ENCODE measurements around the gene LYPD3.
A peak's percentile ranks its signal among the peaks of the same experiment; 100 is the strongest.
"Not testable (repeated sequence)": the region's sequence is repeated elsewhere in the genome, so short reads cannot be mapped to it uniquely, and the experiment has no call there.

Gene LYPD3

GRCh38 chr19:43462785-43463380 lies 2.5 kb downstream of the LYPD3 start:
- DNase-seq (ENCODE audit: low read depth, low spot score), result peak; percentile 17

- DNase-seq (ENCODE audit: low read depth, low spot score), result no peak
Measured at GRCh38 chr19:43462383-43462782, 3.0 kb downstream of the LYPD3 start.

- no peak for DNase-seq (ENCODE audit: low read depth, low spot score)
Measured at GRCh38 chr19:43461303-43461702, 4.1 kb downstream of the LYPD3 start.

GRCh38 chr19:43460362-43461016 lies 4.9 kb downstream of the LYPD3 start:
- no peak for DNase-seq (ENCODE audit: low read depth, low spot score)

DNA sequence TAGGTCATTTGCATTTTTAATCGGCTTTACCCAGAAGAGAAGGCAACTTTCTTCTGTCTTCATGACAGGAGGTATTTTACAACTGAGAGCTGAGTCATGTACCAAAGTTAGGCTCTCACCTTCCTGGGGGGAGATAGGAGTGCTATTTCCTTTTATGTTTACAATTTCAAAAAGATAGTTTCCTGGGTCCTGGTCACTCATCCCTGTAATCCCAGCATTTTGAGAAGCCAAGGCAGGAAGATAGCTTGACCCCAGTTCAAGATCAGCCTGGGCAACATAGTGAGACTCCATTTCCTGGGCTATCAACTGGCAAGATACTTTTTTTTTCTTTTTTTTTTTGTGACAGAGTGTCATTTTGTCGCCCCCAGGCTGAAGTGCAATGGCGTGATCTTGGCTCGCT lies 7.6 kb downstream of the LYPD3 start:
- DNase-seq (ENCODE audit: low read depth, low spot score), result no peak

DNA sequence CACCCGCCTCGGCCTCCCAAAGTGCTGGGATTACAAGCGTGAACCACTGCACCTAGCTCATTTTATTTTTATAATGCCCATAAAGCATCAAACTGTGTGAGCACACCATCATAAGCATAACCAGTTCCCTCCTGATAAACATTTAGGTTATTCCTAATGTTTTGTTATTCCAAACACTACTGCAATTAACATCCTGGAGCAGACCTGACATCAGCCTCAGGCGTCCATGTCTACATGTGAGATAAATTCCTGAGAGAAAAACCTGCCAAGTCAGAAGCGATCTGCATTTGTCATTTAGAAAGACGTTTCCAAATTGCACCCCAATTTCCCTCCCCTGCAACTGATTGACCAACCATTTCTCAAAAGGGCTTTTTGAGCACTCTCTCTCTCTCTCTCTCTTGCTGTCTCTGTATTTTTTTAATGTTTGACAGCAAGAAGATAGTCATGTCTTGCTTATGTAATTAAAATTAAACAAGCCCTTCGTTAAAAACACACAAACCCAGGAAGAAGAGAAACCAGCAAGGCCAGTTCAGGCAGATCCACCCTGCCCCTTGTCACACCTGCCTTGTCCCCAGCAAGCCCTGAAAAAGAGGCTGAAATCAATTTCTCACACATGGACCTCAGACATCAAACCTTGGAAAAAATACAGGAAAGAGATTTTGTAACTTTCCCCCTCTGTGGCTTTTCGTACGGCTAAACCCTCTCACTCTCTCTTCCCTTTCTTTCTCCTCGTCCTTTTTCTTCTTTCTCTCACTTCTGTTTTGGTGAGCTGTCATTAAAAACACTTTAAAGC lies 9.9 kb downstream of the LYPD3 start:
- no peak for DNase-seq (ENCODE audit: low read depth, low spot score)

- DNase-seq (ENCODE audit: low read depth, low spot score), result no peak
Measured at GRCh38 chr19:43454031-43454430, 11.4 kb downstream of the LYPD3 start.

DNA sequence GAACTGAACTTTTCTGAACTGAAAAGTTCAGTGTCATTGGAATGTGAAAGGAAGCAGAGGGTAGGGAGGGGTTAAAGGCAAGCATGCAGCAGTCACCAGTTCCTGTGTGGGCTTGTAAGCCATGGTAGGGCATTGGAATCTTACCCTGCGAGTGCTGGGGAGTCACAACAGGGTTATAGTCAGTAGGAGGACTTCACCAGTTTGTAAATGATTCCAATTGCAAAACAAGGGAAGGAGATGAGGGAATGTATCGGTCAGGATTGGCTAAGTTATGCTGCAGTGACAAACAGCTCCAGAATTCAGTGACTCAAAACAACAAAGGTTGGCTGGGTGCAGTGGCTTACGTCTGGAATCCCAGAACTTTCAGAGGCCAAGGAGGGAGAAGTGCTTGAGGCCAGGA lies 12.8 kb downstream of the LYPD3 start:
- no peak for DNase-seq (ENCODE audit: low read depth, low spot score)

DNA sequence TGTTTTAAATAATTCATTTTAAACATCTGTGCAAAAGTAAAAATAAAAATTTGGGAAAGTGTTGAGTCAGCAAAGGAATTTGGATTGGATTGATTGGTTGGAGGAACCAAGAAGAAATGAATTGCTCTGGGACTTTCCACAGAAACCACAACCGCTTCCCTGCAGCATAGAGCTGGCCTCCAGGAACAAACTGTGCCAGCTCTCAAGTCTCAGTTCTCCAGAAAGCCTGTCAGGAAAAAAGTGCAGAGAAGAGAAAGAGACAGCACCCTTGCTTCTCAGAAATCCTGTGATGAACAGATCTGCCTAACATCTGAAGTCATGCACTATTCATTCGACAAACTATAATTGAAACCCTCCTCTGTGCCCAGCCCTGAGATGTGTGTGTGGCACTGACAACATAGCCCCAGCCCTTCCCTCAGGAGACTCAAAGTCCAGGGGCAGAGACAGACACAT lies 14.8 kb downstream of the LYPD3 start:
- no peak for DNase-seq (ENCODE audit: low read depth, low spot score)

- no peak for DNase-seq (ENCODE audit: low read depth, low spot score)
Measured at GRCh38 chr19:43447655-43448054, 17.8 kb downstream of the LYPD3 start.

DNA sequence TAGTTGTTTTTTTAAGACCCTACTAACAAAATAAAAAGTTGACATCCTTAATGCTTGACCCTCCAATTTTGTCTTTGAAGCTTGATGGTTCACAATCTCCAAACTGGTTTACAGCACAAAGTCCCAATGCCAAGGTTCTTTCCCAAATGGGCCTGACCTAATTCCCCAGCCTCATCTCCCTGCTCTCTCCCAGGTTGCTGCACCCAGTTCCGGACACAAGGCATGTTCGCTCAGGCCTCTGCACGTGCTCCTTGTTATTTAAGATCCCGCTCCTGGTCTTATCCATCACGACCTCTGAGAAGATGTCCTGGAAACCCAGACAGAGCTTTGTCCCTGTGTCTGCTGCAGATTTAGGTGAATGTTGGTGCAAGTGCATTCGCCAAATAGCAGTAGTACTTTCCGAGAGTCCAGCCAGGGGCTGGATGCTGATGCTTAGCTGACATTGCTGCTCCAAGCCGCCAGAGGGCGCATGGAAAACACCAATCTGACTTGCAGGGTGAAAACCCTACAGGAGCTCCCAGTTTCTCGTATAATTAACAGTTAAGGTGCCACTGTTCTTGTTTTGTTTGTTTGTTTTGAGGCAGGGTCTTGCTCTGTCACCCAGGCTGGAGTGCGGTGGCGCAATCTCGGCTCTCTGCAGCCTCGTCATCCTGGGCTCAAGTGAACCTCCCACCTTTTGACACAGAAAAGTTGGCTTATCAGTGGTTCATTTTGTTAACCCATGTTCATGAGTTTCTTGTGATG lies 18.5 kb downstream of the LYPD3 start:
- peak; percentile 23 for DNase-seq (ENCODE audit: low read depth, low spot score)

- DNase-seq (ENCODE audit: low read depth, low spot score), result no peak
Measured at GRCh38 chr19:43445426-43445825, 20.0 kb downstream of the LYPD3 start.

DNA sequence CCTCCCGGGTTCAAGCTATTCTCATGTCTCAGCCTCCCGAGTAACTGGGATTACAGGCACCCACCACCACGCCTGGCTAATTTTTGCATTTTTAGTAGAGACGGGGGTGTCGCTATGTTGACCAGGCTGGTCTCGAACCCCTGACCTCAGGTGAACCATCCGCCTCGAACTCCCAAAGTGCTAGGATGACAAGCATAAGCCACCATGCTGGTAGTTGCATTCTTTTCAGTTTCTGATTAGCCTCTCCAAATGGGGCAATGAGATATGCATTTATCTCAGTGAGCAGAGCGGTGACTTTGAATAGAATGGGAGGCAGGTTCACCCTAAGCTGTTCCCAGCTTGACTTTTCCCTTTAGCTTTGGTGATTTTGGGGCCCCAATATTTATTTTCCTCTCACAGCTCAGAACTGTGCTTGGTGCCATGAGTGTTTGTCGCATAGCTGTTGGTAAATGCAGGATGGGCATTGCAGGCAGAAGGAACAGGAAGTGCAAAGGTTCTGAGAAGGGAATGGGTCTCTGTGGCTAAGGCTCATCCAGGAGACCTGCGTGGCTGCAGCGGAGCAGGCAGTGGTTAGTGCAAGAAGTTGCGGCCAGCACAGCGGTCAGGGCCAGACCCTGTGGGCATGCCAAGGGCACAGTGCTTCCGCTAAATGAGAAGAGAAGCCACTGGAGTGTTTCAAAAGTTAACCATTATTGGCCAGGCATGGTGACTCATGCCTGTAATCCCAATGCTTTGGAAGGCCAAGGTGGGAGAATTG lies 20.7 kb downstream of the LYPD3 start:
- no peak for DNase-seq (ENCODE audit: low read depth, low spot score)

DNA sequence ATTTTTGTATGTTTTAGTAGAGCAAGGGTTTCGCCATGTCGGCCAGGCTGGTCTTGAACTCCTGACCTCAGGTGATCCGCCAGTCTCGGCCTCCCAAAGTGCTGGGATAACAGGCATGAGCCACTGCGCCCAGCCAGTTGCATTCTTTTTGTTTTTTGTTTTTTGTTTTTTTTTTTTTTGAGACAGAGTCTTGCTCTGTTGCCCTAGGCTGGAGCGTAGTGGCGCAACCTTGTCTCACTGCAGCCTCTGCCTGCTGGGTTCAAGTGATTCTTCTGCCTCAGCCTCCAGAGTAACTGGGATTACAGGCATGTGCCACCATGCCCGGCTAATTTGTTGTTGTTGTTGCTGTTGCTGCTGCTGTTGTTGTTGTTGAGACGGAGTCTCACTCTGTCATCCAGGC lies 21.3 kb downstream of the LYPD3 start:
- not testable (repeated sequence) for DNase-seq (ENCODE audit: low read depth, low spot score)

GRCh38 chr19:43441716-43442115 lies 23.7 kb downstream of the LYPD3 start:
- no peak for DNase-seq (ENCODE audit: low read depth, low spot score)

GRCh38 chr19:43439709-43440063 lies 25.7 kb downstream of the LYPD3 start:
- DNase-seq (ENCODE audit: low read depth, low spot score), result no peak

GRCh38 chr19:43439032-43439708 lies 26.2 kb downstream of the LYPD3 start:
- no peak for DNase-seq (ENCODE audit: low read depth, low spot score)

- no peak for DNase-seq (ENCODE audit: low read depth, low spot score)
Measured at GRCh38 chr19:43438291-43439031, 26.9 kb downstream of the LYPD3 start.

- DNase-seq (ENCODE audit: low read depth, low spot score), result no peak
Measured at GRCh38 chr19:43437712-43438111, 27.7 kb downstream of the LYPD3 start.

GRCh38 chr19:43437284-43437683 lies 28.1 kb downstream of the LYPD3 start:
- DNase-seq (ENCODE audit: low read depth, low spot score), result not testable (repeated sequence)

Data from iPS DF 19.7 (cell line).